HG02981 (cell line): ENCODE measurements around the gene ITIH2.
"Not testable (repeated sequence)": the region's sequence is repeated elsewhere in the genome, so short reads cannot be mapped to it uniquely, and the experiment has no call there.

Source experiments
- ATAC-seq: cut with Tn5 transposase; IDR thresholded peaks from one replicate; pipeline ENCODE4 v1.9.1; 2021; ENCODE audit warnings: mild to moderate bottlenecking, moderate library complexity; ENCODE audit not compliant: unreplicated experiment

The ITIH2 gene

DNA sequence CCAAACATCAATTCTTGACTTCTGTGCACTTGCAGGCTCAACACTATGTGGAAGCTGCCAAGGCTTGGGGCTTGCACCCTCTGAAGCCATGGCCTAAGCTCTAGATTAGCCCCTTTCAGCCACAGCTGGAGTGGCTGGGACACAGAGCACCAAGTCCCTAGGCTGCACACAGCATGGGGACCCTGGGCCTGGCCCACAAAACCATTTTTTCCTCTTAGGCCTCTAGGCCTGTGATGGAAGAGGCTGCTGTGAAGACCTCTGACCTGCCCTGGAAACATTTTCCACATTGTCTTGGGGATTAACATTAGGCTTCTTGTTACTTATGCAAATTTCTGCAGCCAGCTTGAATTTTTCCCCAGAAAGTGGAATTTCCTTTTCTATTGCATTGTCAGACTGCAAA is 10.7 kb upstream of the ITIH2 start:
- not testable (repeated sequence) for ATAC-seq

- ATAC-seq = not testable (repeated sequence)
Measured at GRCh38 chr10:7693194-7693593, 9.9 kb upstream of the ITIH2 start.

- ATAC-seq = no peak
Measured at GRCh38 chr10:7696545-7696944, 6.6 kb upstream of the ITIH2 start.

- no peak for ATAC-seq
Measured at GRCh38 chr10:7697426-7697825, 5.7 kb upstream of the ITIH2 start.

DNA sequence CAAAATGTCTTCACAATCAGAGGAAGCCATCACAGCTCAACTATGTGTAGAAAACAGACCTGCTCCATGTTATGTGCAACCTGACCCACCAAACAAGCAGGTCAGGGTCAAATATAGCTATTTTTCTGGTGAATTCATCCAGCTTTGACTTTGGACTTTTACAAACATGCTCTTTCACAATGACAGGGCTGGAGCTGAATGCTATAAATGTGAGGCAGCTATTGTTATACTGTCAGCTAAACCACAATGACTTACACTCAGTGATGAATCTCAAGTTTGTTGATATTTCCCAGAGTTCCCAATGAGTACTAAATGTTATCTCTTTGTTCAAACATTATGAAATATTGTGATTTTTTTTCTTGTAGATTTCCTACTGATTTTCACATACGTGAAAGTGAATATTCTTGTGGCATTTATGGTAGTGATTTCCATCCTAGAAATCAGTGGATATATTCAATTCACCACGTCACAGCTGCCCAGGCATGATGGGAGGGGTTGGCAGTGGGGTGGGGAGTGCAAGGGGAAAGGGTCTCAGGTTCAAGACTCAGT is 2.5 kb upstream of the ITIH2 start:
- no peak for ATAC-seq

DNA sequence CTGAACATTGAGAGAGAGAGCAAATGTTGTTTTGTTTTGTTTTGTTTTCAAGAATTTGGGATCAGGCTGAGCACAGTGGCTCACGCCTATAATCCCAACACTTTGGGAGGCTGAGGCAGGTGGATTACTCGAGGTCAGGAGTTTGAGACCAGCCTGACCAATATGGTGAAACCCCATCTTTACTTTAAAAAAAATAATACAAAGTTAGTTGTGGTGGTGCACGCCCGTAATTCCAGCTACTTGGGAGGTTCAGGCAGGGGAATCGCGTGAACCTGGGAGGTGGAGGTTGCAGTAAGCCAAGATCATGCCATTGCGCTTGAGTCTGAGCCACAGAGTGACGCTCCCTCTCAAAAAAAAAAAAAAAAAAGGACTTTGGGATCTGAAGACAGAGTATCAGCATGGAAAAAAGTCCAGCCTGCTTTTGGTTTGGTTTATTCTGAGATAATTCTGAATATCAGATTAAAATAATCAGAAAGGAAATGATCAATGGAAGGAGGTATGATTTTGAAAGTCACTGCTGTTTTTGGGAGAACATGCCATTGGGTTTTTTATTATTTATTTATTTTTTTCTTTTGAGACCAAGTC is 1.9 kb upstream of the ITIH2 start:
- ATAC-seq = no peak

DNA sequence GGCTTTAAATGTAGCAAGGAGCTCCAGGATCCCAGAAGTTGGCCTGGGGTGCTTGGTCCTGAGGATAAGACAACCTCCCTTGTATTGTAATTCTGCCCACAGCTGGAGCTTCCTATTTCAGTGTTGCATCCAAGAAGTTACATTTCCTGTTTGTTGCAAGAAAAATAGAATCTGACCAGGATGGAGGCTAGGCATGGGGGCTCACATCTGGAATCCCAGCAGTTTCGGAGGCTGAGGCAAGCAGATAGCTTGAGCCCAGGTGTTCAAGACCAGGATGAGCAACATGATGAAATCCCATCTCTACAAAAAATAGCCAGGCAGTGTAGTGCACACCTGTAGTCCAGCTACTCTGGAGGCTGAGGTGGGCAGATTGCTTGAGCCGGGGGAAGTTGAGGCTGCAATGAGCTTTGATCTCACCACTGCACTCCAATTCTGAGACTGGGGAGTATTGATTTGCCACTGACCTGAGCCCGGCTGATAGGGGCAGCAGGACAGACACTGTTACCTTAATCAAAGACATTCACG is 766 bp upstream of the ITIH2 start:
- no peak for ATAC-seq

GRCh38 chr10:7704071-7705016 is 1.2 kb downstream of the ITIH2 start:
- ATAC-seq = no peak

GRCh38 chr10:7705341-7705740 is 2.2 kb downstream of the ITIH2 start:
- ATAC-seq = no peak

DNA sequence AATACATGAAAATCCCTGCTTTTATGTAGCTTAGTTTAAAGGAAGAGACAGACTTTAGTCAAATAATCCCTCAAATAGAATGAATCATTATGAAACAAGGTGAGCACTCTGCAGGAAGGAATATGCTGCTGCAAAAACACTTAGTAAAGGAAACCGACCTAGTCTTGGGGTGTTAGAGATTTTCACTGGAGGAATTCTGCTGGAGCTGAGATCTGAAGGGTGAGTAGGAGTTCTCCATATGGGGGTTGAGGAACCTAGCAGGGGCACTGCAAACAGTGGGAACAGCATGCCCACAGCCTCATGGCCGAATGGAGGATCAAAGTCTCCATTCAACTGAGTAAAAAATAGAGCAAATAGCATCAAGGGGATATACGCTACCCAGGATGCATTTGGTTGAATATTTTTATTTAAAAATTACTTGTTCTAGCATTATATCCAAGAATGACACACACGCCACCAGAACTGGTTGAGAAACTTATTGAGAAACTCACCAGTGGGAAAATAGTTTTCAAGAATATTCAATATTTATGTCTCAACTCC is 3.5 kb downstream of the ITIH2 start:
- ATAC-seq = no peak

- no peak for ATAC-seq
Measured at GRCh38 chr10:7707102-7707501, 4.0 kb downstream of the ITIH2 start.

DNA sequence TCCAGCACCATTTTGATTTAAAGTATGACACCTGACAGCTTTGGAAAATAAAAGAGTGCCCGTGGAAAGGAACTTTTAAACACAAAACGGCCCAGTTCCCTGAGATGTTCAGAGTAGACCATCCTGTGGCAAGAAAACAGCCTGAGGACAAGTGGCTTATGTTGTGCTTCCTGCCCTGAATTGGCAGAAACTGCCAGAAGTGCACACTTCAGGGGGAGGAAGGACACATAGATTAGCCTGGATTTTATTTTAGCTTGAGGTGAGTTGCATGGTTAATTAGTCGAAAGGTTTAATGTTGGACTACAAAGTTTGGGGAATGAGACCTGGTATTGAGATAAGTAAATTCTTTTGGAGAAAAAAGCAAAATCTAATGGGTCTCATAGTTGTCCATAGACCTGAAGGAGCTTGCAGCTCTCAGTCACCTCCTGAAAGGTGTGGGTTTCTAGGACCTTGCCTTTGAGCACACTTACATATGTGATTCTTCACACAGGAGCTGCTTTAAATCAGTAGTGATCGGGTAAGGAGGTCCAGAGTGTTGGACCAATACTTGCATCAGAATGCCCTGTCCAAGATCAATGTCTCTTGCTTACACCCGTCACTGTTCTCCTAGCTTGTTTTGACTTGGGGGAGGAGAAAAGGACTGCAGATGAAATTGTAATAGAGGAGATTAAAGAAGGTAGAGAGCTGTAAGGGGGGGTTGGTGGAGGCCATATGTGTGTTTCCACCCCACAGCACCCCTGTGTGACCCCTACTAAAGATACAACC is 4.9 kb downstream of the ITIH2 start:
- ATAC-seq = no peak

- no peak for ATAC-seq
Measured at GRCh38 chr10:7708832-7709231, 5.7 kb downstream of the ITIH2 start.

GRCh38 chr10:7710446-7710845 is 7.3 kb downstream of the ITIH2 start:
- no peak for ATAC-seq

- ATAC-seq = not testable (repeated sequence)
Measured at GRCh38 chr10:7711075-7711474, 8.0 kb downstream of the ITIH2 start.

DNA sequence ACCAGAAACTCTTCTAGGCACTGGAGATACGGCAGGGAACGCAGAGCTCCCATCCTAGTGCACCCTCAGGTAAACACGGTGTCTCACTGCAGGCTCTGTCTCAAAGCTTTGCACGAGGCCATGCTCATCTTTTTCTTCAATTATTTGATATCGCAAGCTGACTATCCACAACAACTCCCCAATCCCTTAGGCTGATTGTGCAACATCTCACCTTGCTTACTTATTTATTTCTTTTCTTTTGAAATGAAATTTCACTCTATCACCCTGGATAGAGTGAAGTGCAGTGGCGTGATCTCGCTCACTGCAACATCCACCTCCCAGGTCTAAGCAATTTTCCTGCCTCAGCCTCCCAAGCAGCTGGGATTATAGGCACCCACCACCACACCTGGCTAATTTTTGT is 12.4 kb downstream of the ITIH2 start:
- no peak for ATAC-seq

DNA sequence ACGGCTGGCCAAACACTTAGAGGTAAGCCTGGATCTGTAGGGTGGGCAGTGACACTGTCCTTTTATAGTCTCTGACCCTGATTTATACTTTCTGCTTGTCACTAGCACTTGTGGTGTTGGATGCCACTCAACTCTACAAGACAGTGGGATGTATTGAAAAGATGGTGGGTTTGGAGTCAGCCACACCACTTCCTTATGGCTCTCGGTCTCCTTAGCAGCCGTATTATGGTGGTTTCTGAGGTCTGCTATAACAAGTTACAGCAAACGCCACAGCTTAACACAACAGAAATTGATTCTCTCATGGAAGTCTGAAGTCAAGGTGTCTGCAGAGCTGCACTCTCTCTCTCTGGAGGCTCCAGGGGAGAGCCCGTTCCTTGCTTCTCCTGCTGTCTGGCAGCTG is 14.7 kb downstream of the ITIH2 start:
- no peak for ATAC-seq

DNA sequence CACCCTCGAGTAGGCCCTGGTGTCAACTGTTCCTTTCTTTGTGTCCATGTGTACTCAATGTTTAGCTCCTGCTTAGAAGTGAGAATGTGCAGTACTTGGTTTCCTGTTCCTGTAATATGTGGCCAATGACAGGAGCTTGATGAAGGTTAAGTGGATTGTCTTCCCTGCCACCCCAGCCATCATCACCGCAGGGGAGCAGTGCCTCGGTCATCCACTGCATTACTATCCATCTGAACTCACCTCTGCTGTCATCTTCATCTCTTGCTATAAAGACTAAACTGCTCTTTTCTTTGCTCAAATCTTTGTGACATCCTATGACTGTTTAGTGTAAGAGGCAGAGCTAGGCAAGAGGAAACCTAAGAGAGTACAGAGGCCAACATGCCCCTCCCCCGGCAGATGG is 15.6 kb downstream of the ITIH2 start:
- no peak for ATAC-seq

DNA sequence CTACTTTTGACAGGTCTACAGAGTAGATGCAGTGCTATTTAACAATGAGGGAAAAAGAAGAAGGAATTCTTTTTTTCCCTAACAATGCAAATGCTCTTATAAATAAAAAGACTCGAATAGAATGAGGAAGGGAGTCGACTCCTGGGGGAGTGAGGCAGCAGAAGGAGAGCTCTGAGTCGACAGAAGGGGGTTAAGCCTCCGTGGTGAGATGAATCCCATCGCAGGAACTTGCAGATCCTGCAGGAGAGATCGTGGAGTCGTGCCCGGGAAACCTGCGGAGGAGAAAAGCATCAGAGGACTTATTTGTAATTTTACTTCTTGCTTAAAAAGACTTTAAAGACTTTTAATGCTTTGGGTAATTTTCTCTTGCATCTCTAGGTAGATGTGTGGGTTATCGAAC is 17.4 kb downstream of the ITIH2 start:
- ATAC-seq = no peak

- no peak for ATAC-seq
Measured at GRCh38 chr10:7722927-7723529, 19.9 kb downstream of the ITIH2 start.
